Inferior parietal cortex (tissue), 1 donor: ENCODE results near the gene SLCO3A1.

ENCODE experiments used
- DNase-seq: peaks from one replicate; pipeline ENCODE4 v3.0.0-alpha.2; 2016; ENCODE audit errors: extremely low spot score

SLCO3A1 gene

GRCh38 chr15:91911844-91912243 lies 58.3 kb downstream of the SLCO3A1 start:
- no peak for DNase-seq

GRCh38 chr15:91912336-91912735 lies 58.8 kb downstream of the SLCO3A1 start:
- DNase-seq: no peak

GRCh38 chr15:91913560-91913959 lies 60.1 kb downstream of the SLCO3A1 start:
- DNase-seq: no peak

- DNase-seq: no peak
Measured at GRCh38 chr15:91915576-91915975, 62.1 kb downstream of the SLCO3A1 start.

- no peak for DNase-seq
Measured at GRCh38 chr15:91916051-91916450, 62.5 kb downstream of the SLCO3A1 start.

GRCh38 chr15:91917686-91918360 lies 64.3 kb downstream of the SLCO3A1 start:
- no peak for DNase-seq

GRCh38 chr15:91919014-91919534 lies 65.6 kb downstream of the SLCO3A1 start:
- DNase-seq: peak; percentile 67

- no peak for DNase-seq
Measured at GRCh38 chr15:91921188-91921842, 67.8 kb downstream of the SLCO3A1 start.

GRCh38 chr15:91921843-91922198 lies 68.3 kb downstream of the SLCO3A1 start:
- DNase-seq: no peak

- DNase-seq: no peak
Measured at GRCh38 chr15:91922646-91923547, 69.4 kb downstream of the SLCO3A1 start.

GRCh38 chr15:91924183-91924582 lies 70.7 kb downstream of the SLCO3A1 start:
- no peak for DNase-seq

GRCh38 chr15:91924837-91925495 lies 71.5 kb downstream of the SLCO3A1 start:
- no peak for DNase-seq

GRCh38 chr15:91925794-91926193 lies 72.3 kb downstream of the SLCO3A1 start:
- DNase-seq: no peak

- DNase-seq: no peak
Measured at GRCh38 chr15:91926908-91927270, 73.4 kb downstream of the SLCO3A1 start.

GRCh38 chr15:91927585-91927984 lies 74.1 kb downstream of the SLCO3A1 start:
- no peak for DNase-seq

- no peak for DNase-seq
Measured at GRCh38 chr15:91928675-91929074, 75.2 kb downstream of the SLCO3A1 start.

- no peak for DNase-seq
Measured at GRCh38 chr15:91929509-91929908, 76.0 kb downstream of the SLCO3A1 start.

GRCh38 chr15:91930092-91930491 lies 76.6 kb downstream of the SLCO3A1 start:
- no peak for DNase-seq

GRCh38 chr15:91936182-91936775 lies 82.8 kb downstream of the SLCO3A1 start:
- DNase-seq: no peak

GRCh38 chr15:91936927-91937326 lies 83.4 kb downstream of the SLCO3A1 start:
- no peak for DNase-seq

- no peak for DNase-seq
Measured at GRCh38 chr15:91938136-91938535, 84.6 kb downstream of the SLCO3A1 start.
